Measurements from ENCODE around the gene E2F2. TPM values are rescaled to one million over a fixed set of nuclear protein-coding genes. Genes with fewer than 3 reads are reported as not detected.

The E2F2 gene
- total and polyA plus RNA-seq, 2 experiments from 2014 or later, result 0.85 to 1.2 TPM

- Histone ChIP-seq H3K79me2 (no peaks in the 10 kb centered on the region), H3K4me1 (ENCODE audit: insufficient read depth) (peaks cover 17% of the 10 kb centered on the region), H4K20me1 (ENCODE audit: insufficient read depth, poor library complexity, severe bottlenecking) (no peaks in the 10 kb centered on the region), H3K9me2 (replicated peaks; ENCODE audit: insufficient read depth) (no peaks in the 10 kb centered on the region), H3K4me2 (no peak overlapping the region), H3K9me3 (ENCODE audit: low read depth) (no peaks in the 10 kb centered on the region), H3K36me3 (replicated peaks; ENCODE audit: insufficient read depth, low read depth) (no peaks in the 10 kb centered on the region), H3K4me3 (no peak overlapping the region), H3K27ac (no peak overlapping the region), H2AFZ (no peak overlapping the region), H3K27me3 (no peaks in the 10 kb centered on the region)
- no peak for TF ChIP-seq CTCF (IDR thresholded peaks at IDR 0.05; ENCODE audit: poor library complexity)
- no peak for TF ChIP-seq EZH2 (IDR thresholded peaks at IDR 0.05; ENCODE audit: borderline replicate concordance)
- TF ChIP-seq EZH2phosphoT487 (IDR thresholded peaks at IDR 0.05; ENCODE audit: low read depth, severe bottlenecking, unreplicated experiment), result no peak
- no peak for DNase-seq (ENCODE audit: low spot score)
- WGBS (ENCODE audit: low lambda C conversion rate, missing lambda C conversion rate), result 78% methylated on average over 6 of the region's 6 CpGs
Observed at GRCh38 chr1:23533246-23534023, 2.4 kb upstream of the E2F2 start.

GRCh38 chr1:23531562-23532094 is 595 bp upstream of the E2F2 start:
- TF ChIP-seq EZH2phosphoT487 (IDR thresholded peaks at IDR 0.05; ENCODE audit: low read depth, severe bottlenecking, unreplicated experiment) (no peak), CTCF (IDR thresholded peaks at IDR 0.05; ENCODE audit: poor library complexity) (no peak), EZH2 (IDR thresholded peaks at IDR 0.05; ENCODE audit: borderline replicate concordance) (no peak)
- Histone ChIP-seq H3K4me3 (no peak overlapping the region), H3K4me2 (peak overlapping the region; percentile 100), H3K79me2 (no peaks in the 10 kb centered on the region), H3K27me3 (no peaks in the 10 kb centered on the region), H4K20me1 (ENCODE audit: insufficient read depth, poor library complexity, severe bottlenecking) (no peaks in the 10 kb centered on the region), H2AFZ (peak overlapping the region; percentile 61), H3K9me2 (replicated peaks; ENCODE audit: insufficient read depth) (no peaks in the 10 kb centered on the region), H3K9me3 (ENCODE audit: low read depth) (no peaks in the 10 kb centered on the region), H3K27ac (no peak overlapping the region), H3K36me3 (replicated peaks; ENCODE audit: insufficient read depth, low read depth) (no peaks in the 10 kb centered on the region), H3K4me1 (ENCODE audit: insufficient read depth) (peaks cover 26% of the 10 kb centered on the region)
- WGBS (ENCODE audit: low lambda C conversion rate, missing lambda C conversion rate), result 37% methylated on average over 5 of the region's 5 CpGs
- no peak for DNase-seq (ENCODE audit: low spot score)

- Histone ChIP-seq H2AFZ (peak overlapping the region; percentile 47), H3K4me3 (peak overlapping the region; percentile 72), H3K4me2 (peak overlapping the region; percentile 100), H3K9me2 (replicated peaks; ENCODE audit: insufficient read depth) (no peaks in the 10 kb centered on the region), H4K20me1 (ENCODE audit: insufficient read depth, poor library complexity, severe bottlenecking) (no peaks in the 10 kb centered on the region), H3K27me3 (no peaks in the 10 kb centered on the region), H3K79me2 (no peaks in the 10 kb centered on the region), H3K27ac (no peak overlapping the region), H3K4me1 (ENCODE audit: insufficient read depth) (peaks cover 26% of the 10 kb centered on the region), H3K9me3 (ENCODE audit: low read depth) (no peaks in the 10 kb centered on the region), H3K36me3 (replicated peaks; ENCODE audit: insufficient read depth, low read depth) (no peaks in the 10 kb centered on the region)
- 16% methylated on average over 21 of the region's 22 CpGs for WGBS (ENCODE audit: low lambda C conversion rate, missing lambda C conversion rate)
- no peak for TF ChIP-seq EZH2 (IDR thresholded peaks at IDR 0.05; ENCODE audit: borderline replicate concordance)
- TF ChIP-seq CTCF (IDR thresholded peaks at IDR 0.05; ENCODE audit: poor library complexity), result no peak
- no peak for TF ChIP-seq EZH2phosphoT487 (IDR thresholded peaks at IDR 0.05; ENCODE audit: low read depth, severe bottlenecking, unreplicated experiment)
- DNase-seq (ENCODE audit: low spot score), result no peak
Observed at GRCh38 chr1:23530087-23530746, 816 bp downstream of the E2F2 start.
